HG03025 (cell line): ENCODE results near the gene L3MBTL1.
"Not testable (repeated sequence)": the region's sequence is repeated elsewhere in the genome, so short reads cannot be mapped to it uniquely, and the experiment has no call there.

Source experiments
- ATAC-seq: cut with Tn5 transposase; IDR thresholded peaks from one replicate; pipeline ENCODE4 v1.9.1; 2021; ENCODE audit warnings: mild to moderate bottlenecking, moderate library complexity; ENCODE audit not compliant: unreplicated experiment, low FRiP score

L3MBTL1 gene

DNA sequence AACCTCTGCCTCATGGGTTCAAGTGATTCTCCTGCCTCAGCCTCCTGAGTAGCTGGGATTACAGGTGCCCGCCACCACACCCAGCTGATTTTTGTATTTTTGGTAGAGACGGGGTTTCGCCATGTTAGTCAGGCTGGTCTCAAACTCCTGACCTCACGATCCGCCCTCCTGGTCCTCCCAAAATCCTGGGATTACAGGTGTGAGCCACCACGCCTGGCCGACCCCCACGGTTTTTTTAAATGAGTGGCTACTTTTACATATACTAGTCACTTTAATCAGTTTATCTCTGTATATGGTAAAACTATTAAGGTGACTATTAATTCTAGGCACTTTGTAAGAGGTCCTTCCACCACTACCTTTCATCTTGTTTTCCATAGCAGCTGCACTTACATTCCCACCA is 5.5 kb upstream of the L3MBTL1 start:
- not testable (repeated sequence) for ATAC-seq

DNA sequence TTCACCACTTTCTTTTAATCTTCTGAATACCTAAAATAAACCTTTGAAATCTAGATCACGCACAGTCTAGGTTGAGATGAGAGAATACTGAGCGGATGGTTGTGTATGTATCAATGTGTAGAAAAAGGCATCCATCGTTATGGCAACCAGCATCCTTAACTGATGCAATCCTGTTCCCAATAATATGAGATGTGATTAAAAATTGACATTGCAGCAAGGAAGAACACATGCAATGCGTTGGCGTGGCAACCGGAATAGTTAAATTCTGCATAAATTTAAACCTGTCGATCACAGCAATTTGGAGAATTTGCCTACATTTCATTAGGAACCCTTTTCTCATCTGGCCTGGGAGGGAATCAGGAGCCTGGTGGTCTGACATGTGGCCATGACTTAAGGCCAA is 1.3 kb upstream of the L3MBTL1 start:
- no peak for ATAC-seq

DNA sequence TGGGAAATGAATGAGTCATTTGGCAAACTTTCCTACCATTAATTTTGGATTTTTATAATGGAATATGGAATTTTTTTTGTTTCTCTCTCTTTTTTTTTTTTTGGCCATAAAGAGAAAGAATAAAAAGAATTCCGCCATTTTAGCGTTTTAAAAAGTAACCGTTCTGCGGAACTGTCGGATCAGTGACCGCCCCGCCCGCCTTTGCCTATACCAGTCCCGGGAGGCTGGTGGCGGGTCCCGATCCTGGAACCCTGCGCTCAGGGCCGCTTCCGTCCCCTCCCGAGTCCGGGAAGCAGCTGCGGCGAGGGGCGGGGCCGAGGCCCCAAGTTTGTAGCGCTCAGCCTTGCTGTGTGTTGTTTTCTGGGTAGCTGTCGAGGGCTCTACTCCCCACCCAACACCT is 609 bp downstream of the L3MBTL1 start:
- no peak for ATAC-seq

DNA sequence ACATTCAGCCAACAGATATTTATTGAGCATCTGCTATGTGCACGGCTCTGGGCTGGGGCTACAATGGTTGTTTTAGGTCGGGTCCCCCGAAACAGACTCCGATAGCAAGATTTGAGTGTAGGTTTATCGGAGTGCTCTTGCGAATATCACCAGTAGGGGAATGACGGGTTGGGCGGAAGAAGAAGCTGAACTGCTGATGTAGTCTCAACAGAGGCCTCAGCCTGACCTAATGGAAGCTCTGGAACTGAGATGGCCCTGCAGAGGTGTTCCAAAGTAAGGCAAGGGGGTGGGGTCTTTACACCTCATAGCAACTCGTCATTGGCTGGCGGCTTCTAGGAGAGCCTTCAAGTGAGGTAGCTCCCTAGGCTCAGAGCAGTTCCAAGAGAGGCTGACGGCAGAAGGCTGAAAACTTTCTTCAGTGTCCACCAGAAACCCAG is 1.1 kb downstream of the L3MBTL1 start:
- no peak for ATAC-seq

DNA sequence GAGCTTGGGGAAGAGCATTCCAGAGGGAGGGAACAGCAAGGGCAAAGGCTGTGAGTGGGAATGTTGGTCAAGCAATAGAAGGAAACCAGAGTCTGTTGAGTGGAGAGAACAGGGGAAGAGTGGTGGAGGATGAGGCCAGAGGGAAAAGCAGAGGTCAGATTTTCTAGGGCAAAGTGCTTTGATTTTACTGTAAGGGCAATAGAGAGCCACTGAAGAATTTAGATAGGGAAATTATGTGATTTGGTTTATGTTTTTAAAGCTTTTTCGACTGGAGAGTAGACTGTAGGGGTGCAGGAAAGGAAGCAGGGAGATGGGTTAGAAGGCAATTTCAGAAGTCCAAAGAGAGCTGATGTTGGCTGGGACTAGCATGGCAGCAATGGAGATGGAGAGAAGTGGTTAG is 4.4 kb downstream of the L3MBTL1 start:
- ATAC-seq, result no peak

DNA sequence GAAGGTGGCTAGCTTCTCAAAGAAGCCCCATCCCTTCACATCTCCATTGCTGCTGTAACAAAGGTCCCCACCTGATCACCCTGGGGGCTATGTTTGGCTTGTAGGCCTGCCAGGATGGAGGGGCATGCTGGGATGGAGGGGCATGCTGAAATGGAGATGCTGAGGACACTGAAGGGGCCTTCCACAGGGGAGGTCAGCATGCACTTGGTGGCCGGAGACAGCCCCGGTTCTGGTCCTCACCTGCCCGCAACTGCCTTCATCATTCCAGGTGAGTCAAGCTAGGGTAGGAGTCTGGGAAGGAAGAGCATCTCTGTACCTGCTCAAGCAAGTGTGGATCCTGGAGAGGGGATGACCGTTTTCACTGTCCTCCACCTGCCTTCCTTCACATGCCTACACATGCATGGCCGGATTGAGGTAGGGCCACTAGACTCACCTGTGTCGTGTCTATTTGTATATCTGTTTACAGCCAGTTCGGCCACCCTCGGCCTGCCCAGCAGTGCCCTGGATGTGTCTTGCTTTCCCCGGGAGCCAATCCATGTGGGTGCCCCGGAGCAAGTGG is 6.0 kb downstream of the L3MBTL1 start:
- no peak for ATAC-seq

DNA sequence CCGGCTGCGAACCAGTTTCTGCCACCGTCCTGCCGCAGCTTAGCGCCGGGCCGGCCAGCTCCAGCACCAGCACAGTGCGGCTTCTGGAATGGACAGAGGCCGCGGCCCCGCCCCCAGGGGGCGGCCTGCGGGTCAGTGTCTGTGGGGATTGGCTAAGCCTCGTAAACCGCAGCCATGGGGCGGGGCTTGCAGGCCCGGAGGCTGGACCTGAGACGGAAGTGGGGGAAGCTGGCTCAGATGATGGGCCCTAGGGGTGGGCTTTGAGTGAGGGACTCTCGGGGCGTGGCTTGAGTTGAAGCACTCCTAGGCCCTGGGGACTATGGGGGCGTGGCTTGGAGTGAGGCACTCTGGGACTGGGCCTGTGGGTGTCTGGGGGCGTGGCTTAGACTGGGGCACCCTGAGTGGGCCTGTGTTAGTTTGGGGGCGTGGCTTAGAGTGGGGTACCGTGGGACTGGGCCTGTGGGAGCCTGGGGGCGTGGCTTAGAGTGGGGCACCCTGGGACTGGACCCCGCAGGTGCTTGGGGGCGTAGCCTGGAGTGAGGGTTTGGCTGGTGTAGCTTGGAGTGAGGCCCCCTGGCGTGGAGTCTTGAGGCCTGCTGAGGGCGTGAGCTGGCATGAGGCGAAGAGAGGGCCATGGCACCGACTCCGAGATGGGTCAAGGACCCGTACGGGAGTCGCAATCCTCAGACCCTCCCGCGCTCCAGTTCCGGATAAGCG is 6.6 kb downstream of the L3MBTL1 start:
- peak; percentile 89 for ATAC-seq

DNA sequence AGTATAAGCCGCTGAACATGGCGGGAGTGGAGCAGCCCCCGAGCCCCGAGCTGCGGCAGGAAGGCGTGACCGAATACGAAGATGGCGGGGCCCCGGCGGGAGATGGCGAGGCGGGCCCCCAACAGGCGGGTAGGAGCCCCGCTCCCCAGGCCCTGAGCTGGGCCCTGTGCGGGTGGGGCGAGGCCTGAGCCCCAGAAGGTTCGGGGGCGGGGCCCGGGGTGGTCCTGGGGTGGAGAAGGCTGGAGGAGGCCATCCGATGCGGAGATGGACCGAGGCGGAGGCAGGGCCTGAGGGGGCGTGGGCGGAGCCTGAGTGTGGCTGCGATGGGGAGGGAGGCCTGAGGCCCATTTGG is 7.1 kb downstream of the L3MBTL1 start:
- peak; percentile 2 for ATAC-seq

DNA sequence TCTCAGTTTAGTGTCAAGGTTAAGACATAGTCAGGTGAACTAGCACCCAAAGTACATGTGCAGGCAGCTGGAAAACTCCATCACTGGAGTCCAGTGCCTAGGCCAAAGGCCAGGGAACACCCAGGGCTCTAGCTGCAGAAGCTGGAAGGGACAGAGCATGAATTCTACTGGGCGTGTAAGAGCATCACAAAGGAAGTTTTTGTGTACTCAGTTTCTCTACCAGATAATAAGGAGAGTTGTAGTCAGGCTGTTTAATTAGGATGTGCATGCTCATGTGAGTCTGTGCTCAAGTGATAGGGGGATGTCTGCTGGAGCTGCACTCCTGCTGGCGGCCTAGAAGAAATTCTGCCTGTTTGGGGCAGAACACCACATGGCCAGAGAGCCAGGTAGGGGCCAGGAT is 8.1 kb downstream of the L3MBTL1 start:
- no peak for ATAC-seq

DNA sequence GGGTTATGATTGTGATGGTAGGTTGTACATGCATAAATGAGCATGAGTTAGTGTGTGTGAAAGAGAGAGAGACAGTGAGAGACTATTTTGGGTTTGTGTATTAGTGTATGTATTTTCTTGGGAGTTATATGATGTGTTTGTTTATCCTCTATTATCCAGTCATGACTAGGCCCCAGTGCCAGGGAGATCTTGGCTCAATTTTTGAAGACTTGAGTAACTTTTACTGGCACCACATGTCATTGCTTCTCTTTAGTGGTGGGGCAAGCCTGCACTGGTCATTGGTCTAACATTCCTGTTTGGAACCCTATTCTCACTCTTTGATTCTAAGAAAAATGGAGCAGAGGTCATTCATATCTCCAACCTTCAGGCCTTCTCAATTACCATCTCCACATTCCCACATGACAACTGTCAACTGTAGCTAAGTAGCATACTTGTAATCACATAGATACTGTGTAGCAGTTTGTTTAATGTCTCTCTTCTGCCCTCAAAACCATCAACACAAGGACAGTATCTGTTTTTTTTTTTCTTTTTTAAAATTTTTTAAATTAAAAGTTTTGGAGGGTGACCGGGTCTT is 8.8 kb downstream of the L3MBTL1 start:
- no peak for ATAC-seq

DNA sequence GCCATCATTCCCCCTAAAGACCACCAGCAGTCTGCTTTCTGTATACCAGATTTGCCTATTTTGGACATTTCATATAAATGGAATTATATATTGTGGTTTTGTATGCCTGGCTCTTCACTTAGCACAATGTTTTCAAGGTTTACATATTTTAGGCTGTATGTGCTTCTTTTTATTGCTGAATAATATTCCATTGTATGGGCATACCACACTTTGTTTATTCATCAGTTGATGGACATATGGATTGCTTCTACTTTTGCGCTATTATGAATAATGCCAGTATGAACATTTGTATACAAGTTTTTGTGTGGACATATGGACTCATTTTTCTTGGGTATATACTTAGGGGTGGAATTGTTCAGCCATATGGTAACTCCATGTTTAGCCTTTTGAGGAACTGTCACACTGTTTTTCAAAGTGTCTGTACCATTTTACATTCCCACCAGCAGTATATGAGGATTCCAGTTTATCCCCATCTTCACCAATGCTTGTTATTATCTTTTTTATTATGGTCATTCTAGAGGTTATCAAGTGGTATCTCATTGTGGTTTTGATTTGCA is 12.7 kb downstream of the L3MBTL1 start:
- ATAC-seq, result no peak

DNA sequence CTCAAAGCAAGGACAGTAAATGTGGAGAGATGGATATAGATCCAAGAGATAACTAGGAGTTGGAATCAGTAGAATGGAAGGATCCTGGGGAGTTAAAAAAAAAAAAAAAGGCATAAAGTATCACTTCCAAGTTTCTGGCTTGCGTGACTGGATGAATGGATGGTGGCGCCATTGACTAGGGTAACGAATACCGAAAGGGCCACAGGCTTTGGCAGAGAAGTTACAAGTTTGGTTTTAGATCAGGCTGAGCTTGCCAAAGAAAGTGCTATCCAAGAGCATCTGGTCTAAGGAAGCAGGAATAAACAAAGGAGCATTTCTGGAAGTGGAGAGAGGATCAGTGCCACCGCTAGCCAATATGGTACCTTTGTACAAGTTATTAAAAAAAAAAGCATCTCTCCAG is 17.5 kb downstream of the L3MBTL1 start:
- ATAC-seq, result no peak

DNA sequence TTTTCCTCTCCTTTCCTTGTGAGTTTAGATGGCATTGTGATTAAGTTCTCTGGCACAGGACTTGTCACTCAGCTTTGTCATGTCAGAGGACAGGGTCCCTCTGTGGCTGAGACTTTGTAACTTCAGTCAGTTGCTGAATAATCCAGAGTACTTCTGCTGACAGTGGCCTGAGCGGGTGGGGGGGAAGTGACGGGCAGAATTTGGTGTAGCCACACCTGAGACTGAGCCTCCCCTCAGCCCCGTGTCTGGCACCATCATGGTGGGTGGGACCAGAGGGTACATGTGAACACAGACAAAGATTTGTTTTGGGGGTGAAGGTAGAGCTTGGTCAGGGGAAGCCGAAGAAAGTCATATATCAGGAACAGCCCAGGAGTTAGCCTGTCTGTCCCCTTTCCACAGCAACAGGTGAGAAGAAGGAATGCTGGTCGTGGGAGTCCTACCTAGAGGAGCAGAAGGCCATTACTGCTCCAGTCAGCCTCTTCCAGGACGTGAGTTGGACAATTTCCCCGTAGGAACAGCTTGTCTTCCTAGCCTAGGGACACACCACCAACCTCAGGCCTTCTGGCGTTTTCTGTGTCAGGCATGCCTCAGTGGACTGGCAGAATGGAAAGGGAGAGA is 20.9 kb downstream of the L3MBTL1 start:
- ATAC-seq, result no peak

DNA sequence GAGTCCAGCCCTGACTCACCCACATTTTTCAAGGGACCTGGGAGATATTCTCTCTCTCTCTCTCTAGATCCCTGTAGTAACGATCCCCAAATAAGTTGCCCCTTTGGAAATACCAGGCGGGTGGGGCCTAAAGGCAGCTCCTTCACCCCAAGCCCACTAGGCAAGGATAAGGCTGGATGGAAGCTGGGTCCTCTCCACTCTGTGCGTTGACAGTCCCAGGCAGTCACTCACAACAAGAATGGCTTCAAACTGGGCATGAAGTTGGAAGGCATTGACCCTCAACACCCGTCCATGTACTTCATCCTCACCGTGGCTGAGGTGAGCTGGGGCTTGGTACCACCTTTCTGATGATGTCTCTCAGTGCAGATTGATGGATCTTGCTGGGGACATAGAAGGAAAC is 21.6 kb downstream of the L3MBTL1 start:
- ATAC-seq, result no peak

DNA sequence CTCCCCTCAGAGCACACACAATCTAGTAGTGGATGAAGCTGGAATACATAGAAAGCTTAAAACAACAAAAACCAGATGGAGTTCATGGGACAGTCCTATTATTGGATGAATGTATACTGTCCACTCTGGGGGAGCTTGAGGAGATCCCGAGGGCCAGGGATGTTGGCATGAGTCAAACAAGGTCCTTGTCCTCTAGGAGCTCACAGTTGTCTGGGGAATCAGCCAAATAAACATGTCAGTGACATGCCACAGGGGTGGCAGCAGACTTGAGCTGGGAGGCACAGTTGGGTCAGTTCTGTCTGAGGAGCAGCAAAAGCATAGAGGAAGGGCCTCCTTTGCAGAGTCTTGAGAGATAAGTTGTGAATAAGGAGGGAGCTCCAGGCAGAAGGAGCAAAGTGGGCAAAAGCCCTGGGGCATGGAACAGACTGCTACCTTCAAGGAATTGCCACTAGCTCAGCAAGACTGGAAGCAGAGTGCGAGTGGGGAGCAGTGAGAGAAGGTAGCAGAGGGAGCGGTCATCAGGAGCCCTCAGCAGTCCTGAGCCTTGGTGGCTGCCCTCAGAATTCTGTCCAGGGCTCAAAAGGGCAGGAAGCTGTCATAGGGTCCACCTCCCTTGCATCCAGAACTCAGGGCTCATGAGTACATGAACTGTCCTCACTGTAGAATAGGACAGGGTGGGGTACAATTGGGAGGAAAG is 22.1 kb downstream of the L3MBTL1 start:
- no peak for ATAC-seq

DNA sequence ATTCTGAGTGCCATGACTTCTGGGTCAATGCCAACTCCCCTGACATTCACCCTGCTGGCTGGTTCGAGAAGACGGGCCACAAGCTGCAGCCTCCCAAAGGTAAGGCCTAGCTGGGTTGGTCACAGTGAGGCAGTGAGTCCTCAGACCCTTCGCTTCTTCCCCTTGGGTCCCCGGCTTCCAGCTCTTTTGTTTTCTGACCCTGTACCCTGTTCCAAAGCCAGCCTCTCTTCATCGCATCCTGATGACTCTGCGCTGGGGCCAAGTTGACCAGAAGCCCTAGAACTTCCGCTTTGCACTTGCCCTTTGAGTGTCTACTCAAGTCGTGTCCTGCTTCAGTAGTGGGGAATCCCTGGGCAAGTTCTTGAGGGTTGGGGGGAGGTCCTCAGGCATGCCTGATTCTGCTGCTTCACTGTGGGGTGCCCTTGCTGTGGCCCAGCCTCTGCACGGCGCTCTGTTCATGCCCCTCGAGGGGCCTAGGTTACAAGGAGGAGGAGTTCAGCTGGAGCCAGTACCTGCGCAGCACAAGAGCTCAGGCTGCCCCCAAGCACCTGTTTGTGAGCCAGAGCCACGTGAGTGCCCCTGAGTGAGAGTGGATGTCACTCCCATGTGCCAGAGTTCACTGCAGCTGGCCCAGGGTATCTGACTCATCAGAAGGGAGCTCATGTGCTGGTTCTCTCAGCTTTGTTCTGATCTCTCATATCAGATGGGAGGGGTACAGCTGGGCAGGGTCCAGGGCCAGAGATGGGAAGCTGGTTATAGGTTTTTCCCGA is 23.0 kb downstream of the L3MBTL1 start:
- no peak for ATAC-seq

DNA sequence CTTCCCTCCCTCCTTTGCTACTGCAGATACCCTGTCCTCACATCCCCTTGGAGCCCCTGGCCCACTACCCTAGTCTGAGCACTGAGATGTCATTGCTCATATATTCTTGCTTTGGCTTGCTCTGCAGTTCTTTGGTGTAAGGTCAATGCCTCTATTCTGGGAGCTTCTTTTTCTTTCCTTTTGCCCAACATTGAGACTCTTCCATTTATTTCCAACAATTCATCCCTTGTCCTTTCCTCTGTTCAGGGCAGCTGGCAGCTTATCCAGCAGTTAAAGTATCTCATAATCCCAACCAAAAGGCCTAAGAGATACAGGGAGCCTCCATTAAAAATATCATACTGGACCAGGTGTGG is 23.6 kb downstream of the L3MBTL1 start:
- no peak for ATAC-seq

DNA sequence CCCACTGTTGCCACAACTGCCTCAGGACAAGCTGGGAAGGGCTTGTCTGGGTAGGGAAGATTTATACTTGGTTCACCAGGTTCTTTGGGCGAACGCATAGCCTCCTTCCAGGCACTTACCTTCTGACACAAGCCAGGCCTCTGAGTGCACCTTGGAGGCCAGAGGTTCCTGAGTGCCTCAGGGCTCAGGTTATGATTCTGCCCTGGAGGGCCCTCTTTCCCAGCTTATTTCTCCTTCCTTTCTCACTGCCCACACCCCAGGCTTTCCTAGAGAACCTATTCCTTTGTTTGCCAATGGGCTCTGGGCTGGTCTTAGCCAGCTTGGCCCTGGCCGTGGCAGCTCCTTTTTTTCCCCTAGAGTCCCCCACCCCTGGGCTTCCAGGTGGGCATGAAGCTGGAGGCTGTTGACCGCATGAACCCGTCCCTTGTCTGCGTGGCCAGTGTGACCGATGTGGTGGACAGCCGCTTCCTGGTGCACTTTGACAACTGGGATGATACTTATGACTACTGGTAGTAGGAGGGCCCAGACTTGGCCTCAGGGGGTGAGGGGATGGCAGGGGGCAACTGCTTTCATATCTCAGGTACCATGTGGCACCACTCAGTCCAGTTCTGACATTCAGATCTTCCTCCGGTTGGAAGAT is 25.0 kb downstream of the L3MBTL1 start:
- ATAC-seq, result no peak

DNA sequence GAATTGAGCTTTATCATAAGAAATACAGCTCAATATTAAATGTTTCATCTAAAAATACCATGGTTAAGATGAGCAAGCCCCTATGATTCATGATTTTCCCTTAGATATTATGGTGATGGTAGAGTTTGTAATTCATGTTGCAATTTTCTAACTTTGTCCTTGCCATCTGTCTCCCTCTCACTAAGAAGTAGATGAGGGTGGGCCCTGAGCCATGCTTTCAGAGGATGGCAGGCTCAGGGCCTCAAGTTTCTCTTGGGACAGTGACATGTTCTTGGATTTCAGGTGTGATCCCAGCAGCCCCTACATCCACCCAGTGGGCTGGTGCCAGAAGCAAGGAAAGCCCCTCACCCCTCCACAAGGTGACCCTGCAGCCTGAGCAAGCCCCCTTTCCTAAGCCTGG is 25.6 kb downstream of the L3MBTL1 start:
- ATAC-seq, result no peak

DNA sequence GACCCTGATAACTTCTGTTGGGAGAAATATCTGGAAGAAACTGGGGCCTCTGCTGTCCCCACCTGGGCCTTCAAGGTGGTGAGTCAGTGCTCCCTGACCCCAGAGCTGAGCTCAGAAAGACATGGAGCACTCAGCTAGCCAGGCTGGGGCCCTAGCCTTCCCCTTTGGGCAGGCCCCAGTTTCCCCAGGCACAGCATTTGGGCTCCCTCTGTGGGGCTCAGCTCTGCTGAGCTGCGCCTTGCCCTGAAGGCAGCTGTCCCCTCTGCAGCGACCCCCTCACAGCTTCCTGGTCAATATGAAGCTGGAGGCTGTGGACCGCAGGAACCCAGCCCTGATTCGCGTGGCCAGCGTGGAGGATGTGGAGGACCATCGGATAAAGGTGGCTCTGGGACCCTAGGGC is 26.5 kb downstream of the L3MBTL1 start:
- ATAC-seq, result no peak
